SK-N-SH treated with all-trans-retinoic acid at 6 μM for 48 hours (cell line): ENCODE results near the gene THAP11.

Experiments
- ATAC-seq: fragments of 200-7000 bp; cut with Tn5 transposase; 3 replicates; pipeline ENCODE4 v1.9.1; 2020; ENCODE audit warnings: mild to moderate bottlenecking, moderate library complexity
- ARNTL ChIP-seq: fragments of 450-650 bp; formaldehyde crosslinking; IDR thresholded peaks from 2 replicates; pipeline ENCODE4 v1.5.0; 2020; ENCODE audit warnings: low read depth, mild to moderate bottlenecking, moderate library complexity, borderline replicate concordance
- BACH2 ChIP-seq: fragments of 250-450 bp; sonication (Bioruptor Pico); IDR thresholded peaks from 2 replicates; pipeline ENCODE4 v1.9.0; 2021; ENCODE audit warnings: mild to moderate bottlenecking, borderline replicate concordance
- CSDC2 ChIP-seq: fragments of 250-450 bp; sonication (Bioruptor Pico); IDR thresholded peaks from 2 replicates; pipeline ENCODE4 v1.5.0; 2020; ENCODE audit warnings: mild to moderate bottlenecking, moderate library complexity
- ESRRG ChIP-seq: fragments of 250-450 bp; sonication (Bioruptor Pico); IDR thresholded peaks from 2 replicates; pipeline ENCODE4 v1.6.1; 2021; ENCODE audit warnings: mild to moderate bottlenecking
- GLIS3 ChIP-seq: fragments of 250-450 bp; sonication (Bioruptor Pico); IDR thresholded peaks from 2 replicates; pipeline ENCODE4 v1.5.0; 2020; ENCODE audit warnings: mild to moderate bottlenecking, moderate library complexity
- ISL1 ChIP-seq: fragments of 250-450 bp; sonication (Bioruptor Pico); IDR thresholded peaks from 2 replicates; pipeline ENCODE4 v2.1.2; 2022; ENCODE audit warnings: mild to moderate bottlenecking, moderate library complexity
- OSR1 ChIP-seq: fragments of 250-450 bp; sonication (Bioruptor Pico); IDR thresholded peaks from 2 replicates; pipeline ENCODE4 v1.8.0; 2022; ENCODE audit warnings: moderate library complexity, mild to moderate bottlenecking, inconsistent platforms
- PPARA ChIP-seq: fragments of 250-450 bp; sonication (Bioruptor Pico); IDR thresholded peaks from 2 replicates; pipeline ENCODE4 v1.5.0; 2020; ENCODE audit warnings: mild to moderate bottlenecking, borderline replicate concordance
- RARB ChIP-seq: fragments of 250-450 bp; sonication (Bioruptor Pico); IDR thresholded peaks from 2 replicates; pipeline ENCODE4 v1.8.0; 2021; ENCODE audit warnings: mild to moderate bottlenecking, moderate library complexity
- SNAI2 ChIP-seq: fragments of 250-450 bp; sonication (Bioruptor Pico); IDR thresholded peaks from 2 replicates; pipeline ENCODE4 v1.5.0; 2020; ENCODE audit warnings: mild to moderate bottlenecking, moderate library complexity
- TCF4 ChIP-seq: fragments of 250-450 bp; sonication (Bioruptor Pico); IDR thresholded peaks from 2 replicates; pipeline ENCODE4 v1.8.0; 2021; ENCODE audit warnings: mild to moderate bottlenecking, moderate library complexity, borderline replicate concordance
- TOX ChIP-seq: fragments of 250-450 bp; sonication (Bioruptor Pico); IDR thresholded peaks from 2 replicates; pipeline ENCODE4 v1.8.0; 2021; ENCODE audit warnings: mild to moderate bottlenecking, moderate library complexity, borderline replicate concordance
- ZC3H10 ChIP-seq: fragments of 250-450 bp; sonication (Bioruptor Pico); IDR thresholded peaks from 2 replicates; pipeline ENCODE4 v1.5.1; 2021; ENCODE audit warnings: mild to moderate bottlenecking, moderate library complexity
- ZFP3 ChIP-seq: fragments of 250-450 bp; sonication (Bioruptor Pico); IDR thresholded peaks from 2 replicates; pipeline ENCODE4 v1.5.0; 2020; ENCODE audit warnings: mild to moderate bottlenecking, moderate library complexity
- ZFP30 ChIP-seq: fragments of 450-650 bp; formaldehyde crosslinking; IDR thresholded peaks from 2 replicates; pipeline ENCODE4 v1.5.0; 2022; ENCODE audit warnings: mild to moderate bottlenecking, moderate library complexity
- ZNF565 ChIP-seq: fragments of 450-650 bp; formaldehyde crosslinking; conservative IDR thresholded peaks from 2 replicates; pipeline ENCODE4 v1.5.0; 2020; ENCODE audit warnings: low read depth, mild to moderate bottlenecking, moderate library complexity
- ZNF70 ChIP-seq: fragments of 450-650 bp; formaldehyde crosslinking; IDR thresholded peaks from 2 replicates; pipeline ENCODE4 v1.5.0; 2020; ENCODE audit warnings: mild to moderate bottlenecking, moderate library complexity
- ZNF8 ChIP-seq: fragments of 450-650 bp; formaldehyde crosslinking; IDR thresholded peaks from 2 replicates; pipeline ENCODE4 v1.5.0; 2020; ENCODE audit warnings: mild to moderate bottlenecking, moderate library complexity
- TF ChIP-seq, protein P1 (sequence below): fragments of 250-450 bp; sonication (Bioruptor Pico); IDR thresholded peaks from 2 replicates; pipeline ENCODE4 v1.8.0; 2020; ENCODE audit warnings: mild to moderate bottlenecking, moderate library complexity, borderline replicate concordance
- TF ChIP-seq, protein P2 (sequence below): fragments of 250-450 bp; sonication (Bioruptor Pico); IDR thresholded peaks from 2 replicates; pipeline ENCODE4 v1.8.0; 2021; ENCODE audit warnings: low read depth, mild to moderate bottlenecking, moderate library complexity, borderline replicate concordance
- TF ChIP-seq, protein P3 (sequence below): fragments of 250-450 bp; sonication (Bioruptor Pico); IDR thresholded peaks from 2 replicates; pipeline ENCODE4 v1.5.1; 2021; ENCODE audit warnings: mild to moderate bottlenecking, moderate library complexity
- TF ChIP-seq, protein P4 (sequence below): fragments of 250-450 bp; sonication (Bioruptor Pico); IDR thresholded peaks from 2 replicates; pipeline ENCODE4 v1.5.0; 2020; ENCODE audit warnings: mild to moderate bottlenecking, moderate library complexity

THAP11 gene

DNA sequence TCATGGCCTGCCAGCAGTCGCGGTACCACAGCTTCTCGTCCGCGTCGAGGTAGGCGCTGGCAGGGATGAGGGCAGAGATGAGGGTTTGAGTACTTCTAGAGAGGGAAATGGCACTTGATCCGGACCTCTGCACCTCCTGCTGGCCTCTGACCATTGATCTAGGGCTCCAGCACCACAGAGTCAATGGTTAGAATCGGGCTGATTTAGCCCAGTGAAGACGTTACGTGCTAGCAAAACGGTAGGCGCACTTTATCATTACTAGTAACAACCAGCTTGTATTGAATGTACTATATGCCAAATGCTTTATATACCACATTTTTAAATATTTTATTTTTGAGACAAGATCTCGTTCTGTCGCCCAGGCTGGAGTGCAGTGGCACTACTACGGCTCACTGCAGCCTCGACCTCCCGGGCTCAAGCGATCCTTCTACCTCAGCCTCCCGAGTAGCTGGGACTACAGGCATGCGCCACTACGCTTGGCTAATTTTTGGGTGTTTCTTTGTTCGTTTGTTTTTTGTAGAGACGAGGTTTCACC is 34.9 kb upstream of the THAP11 start:
- peak; percentile 41; the same call in 2 of the 3 replicates for ATAC-seq

DNA sequence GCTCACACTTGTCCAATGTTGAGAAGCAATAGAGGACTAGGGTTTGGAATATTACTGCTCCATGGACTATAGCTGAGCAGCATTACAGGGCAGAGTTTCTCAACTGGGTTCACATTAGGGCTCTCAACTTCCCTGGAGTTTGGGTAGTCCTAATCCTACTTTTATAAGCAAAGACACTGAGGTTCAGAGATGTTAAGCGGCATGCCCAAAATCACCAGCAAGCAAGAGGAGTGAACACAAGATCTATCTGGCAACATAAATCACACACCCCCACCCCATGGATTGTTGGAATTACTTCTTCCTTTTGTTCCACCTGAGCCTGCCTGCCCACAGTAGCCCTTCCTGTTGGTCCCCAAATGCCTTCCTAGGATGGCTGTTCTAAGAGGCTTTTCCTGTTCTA is 30.2 kb upstream of the THAP11 start:
- TF ChIP-seq PPARA (CRISPR knock-in tag) (no peak), ZFP30 (CRISPR knock-in tag) (no peak), ZNF565 (CRISPR knock-in tag) (no peak), BACH2 (no peak), GLIS3 (CRISPR knock-in tag) (no peak), ZNF8 (no peak), SNAI2 (CRISPR knock-in tag) (no peak), ZFP3 (CRISPR knock-in tag) (no peak), TCF4 (CRISPR knock-in tag) (no peak), CSDC2 (no peak), ISL1 (CRISPR knock-in tag) (no peak)
- TF ChIP-seq, protein P1, sequence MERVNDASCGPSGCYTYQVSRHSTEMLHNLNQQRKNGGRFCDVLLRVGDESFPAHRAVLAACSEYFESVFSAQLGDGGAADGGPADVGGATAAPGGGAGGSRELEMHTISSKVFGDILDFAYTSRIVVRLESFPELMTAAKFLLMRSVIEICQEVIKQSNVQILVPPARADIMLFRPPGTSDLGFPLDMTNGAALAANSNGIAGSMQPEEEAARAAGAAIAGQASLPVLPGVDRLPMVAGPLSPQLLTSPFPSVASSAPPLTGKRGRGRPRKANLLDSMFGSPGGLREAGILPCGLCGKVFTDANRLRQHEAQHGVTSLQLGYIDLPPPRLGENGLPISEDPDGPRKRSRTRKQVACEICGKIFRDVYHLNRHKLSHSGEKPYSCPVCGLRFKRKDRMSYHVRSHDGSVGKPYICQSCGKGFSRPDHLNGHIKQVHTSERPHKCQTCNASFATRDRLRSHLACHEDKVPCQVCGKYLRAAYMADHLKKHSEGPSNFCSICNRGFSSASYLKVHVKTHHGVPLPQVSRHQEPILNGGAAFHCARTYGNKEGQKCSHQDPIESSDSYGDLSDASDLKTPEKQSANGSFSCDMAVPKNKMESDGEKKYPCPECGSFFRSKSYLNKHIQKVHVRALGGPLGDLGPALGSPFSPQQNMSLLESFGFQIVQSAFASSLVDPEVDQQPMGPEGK, result no peak

More for the DNA sequence above, 34.9 kb upstream of the THAP11 start:
- TF ChIP-seq OSR1 (CRISPR knock-in tag) (no peak), BACH2 (no peak), ZC3H10 (CRISPR knock-in tag) (no peak), ARNTL (CRISPR knock-in tag) (no peak), CSDC2 (no peak), TOX (CRISPR knock-in tag) (no peak), ZNF70 (CRISPR knock-in tag) (no peak), SNAI2 (CRISPR knock-in tag) (no peak)
- TF ChIP-seq, protein P1, result no peak
- TF ChIP-seq, protein P2, sequence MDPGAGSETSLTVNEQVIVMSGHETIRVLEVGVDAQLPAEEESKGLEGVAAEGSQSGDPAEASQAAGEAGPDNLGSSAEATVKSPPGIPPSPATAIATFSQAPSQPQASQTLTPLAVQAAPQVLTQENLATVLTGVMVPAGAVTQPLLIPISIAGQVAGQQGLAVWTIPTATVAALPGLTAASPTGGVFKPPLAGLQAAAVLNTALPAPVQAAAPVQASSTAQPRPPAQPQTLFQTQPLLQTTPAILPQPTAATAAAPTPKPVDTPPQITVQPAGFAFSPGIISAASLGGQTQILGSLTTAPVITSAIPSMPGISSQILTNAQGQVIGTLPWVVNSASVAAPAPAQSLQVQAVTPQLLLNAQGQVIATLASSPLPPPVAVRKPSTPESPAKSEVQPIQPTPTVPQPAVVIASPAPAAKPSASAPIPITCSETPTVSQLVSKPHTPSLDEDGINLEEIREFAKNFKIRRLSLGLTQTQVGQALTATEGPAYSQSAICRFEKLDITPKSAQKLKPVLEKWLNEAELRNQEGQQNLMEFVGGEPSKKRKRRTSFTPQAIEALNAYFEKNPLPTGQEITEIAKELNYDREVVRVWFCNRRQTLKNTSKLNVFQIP (CRISPR knock-in tag), result no peak

DNA sequence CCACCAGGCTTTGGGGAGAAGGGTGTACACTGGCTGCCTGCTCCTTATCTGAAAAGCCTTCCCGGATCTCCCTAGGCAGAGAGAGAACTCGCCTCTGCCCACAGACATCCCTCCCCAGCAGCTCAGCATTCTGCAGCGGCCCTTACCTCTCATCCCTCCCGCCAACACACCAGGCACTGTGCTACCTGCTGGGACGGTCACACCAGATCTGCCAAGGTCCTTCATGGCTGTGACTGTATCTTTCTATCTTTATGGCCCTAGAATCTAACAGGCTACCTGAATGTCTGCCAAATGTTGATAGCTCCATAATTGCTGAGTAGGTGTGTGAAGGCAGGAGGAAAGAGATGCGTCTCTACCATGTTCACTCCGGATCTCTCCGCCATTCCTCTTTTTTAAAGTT is 27.6 kb upstream of the THAP11 start:
- no peak for TF ChIP-seq RARB (CRISPR knock-in tag)
- no peak for TF ChIP-seq ZNF565 (CRISPR knock-in tag)
- TF ChIP-seq, protein P3, sequence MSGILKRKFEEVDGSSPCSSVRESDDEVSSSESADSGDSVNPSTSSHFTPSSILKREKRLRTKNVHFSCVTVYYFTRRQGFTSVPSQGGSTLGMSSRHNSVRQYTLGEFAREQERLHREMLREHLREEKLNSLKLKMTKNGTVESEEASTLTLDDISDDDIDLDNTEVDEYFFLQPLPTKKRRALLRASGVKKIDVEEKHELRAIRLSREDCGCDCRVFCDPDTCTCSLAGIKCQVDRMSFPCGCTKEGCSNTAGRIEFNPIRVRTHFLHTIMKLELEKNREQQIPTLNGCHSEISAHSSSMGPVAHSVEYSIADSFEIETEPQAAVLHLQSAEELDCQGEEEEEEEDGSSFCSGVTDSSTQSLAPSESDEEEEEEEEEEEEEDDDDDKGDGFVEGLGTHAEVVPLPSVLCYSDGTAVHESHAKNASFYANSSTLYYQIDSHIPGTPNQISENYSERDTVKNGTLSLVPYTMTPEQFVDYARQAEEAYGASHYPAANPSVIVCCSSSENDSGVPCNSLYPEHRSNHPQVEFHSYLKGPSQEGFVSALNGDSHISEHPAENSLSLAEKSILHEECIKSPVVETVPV (CRISPR knock-in tag), result no peak
- no peak for TF ChIP-seq OSR1 (CRISPR knock-in tag)
- TF ChIP-seq ZFP3 (CRISPR knock-in tag), result no peak
- TF ChIP-seq ARNTL (CRISPR knock-in tag), result no peak
- no peak for TF ChIP-seq BACH2
- TF ChIP-seq TCF4 (CRISPR knock-in tag), result no peak
- TF ChIP-seq ZNF8, result no peak
- TF ChIP-seq ZNF70 (CRISPR knock-in tag), result no peak
- no peak for TF ChIP-seq ISL1 (CRISPR knock-in tag)
- TF ChIP-seq ESRRG (CRISPR knock-in tag), result no peak
- no peak for TF ChIP-seq CSDC2
- TF ChIP-seq SNAI2 (CRISPR knock-in tag), result no peak
- TF ChIP-seq, protein P4, sequence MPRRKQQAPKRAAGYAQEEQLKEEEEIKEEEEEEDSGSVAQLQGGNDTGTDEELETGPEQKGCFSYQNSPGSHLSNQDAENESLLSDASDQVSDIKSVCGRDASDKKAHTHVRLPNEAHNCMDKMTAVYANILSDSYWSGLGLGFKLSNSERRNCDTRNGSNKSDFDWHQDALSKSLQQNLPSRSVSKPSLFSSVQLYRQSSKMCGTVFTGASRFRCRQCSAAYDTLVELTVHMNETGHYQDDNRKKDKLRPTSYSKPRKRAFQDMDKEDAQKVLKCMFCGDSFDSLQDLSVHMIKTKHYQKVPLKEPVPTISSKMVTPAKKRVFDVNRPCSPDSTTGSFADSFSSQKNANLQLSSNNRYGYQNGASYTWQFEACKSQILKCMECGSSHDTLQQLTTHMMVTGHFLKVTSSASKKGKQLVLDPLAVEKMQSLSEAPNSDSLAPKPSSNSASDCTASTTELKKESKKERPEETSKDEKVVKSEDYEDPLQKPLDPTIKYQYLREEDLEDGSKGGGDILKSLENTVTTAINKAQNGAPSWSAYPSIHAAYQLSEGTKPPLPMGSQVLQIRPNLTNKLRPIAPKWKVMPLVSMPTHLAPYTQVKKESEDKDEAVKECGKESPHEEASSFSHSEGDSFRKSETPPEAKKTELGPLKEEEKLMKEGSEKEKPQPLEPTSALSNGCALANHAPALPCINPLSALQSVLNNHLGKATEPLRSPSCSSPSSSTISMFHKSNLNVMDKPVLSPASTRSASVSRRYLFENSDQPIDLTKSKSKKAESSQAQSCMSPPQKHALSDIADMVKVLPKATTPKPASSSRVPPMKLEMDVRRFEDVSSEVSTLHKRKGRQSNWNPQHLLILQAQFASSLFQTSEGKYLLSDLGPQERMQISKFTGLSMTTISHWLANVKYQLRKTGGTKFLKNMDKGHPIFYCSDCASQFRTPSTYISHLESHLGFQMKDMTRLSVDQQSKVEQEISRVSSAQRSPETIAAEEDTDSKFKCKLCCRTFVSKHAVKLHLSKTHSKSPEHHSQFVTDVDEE (CRISPR knock-in tag), result no peak
- no peak for TF ChIP-seq TOX (CRISPR knock-in tag)
- ATAC-seq, result no peak

More for the DNA sequence above, 30.2 kb upstream of the THAP11 start:
- ATAC-seq, result no peak
